WTC11 (cell line): Measurements from ENCODE around the gene CFAP20DC. TPM values are rescaled to one million over a fixed set of nuclear protein-coding genes. Genes with fewer than 3 reads are reported as not detected.

Source experiments
- ATAC-seq: fragments of 200-7000 bp; cut with Tn5 transposase; 2 replicates; pipeline ENCODE4 v1.10.0; 2021; ENCODE audit warnings: mild to moderate bottlenecking, moderate library complexity
- CTCF ChIA-PET: fragments of 300-600 bp; sonication (Branson Sonifier 250); formaldehyde crosslinking; loops from one replicate; lab custom pipeline; 2021; ENCODE audit warnings: antibody characterized with exemption; lab: Charles Lee
- POLR2A ChIA-PET: fragments of 350-600 bp; sonication (Branson Sonifier 250); formaldehyde crosslinking; loops from one replicate; lab custom pipeline; 2021; ENCODE audit warnings: antibody characterized with exemption; lab: Charles Lee
- DNase-seq: peaks from one replicate; pipeline ENCODE4 v3.0.0; 2021; ENCODE audit warnings: low spot score
- H3K27ac Mint-ChIP-seq: 2 replicates; pipeline ENCODE4 v1.8.0; 2021; ENCODE audit warnings: mixed read lengths
- H3K27me3 Mint-ChIP-seq: 2 replicates; pipeline ENCODE4 v1.8.0; 2021; ENCODE audit warnings: low read depth, mild to moderate bottlenecking, moderate library complexity, mixed read lengths
- H3K36me3 Mint-ChIP-seq: 2 replicates; pipeline ENCODE4 v1.8.0; 2021; ENCODE audit warnings: mixed read lengths
- H3K4me1 Mint-ChIP-seq: 2 replicates; pipeline ENCODE4 v1.8.0; 2022; ENCODE audit warnings: mixed read lengths
- H3K4me3 Mint-ChIP-seq: 2 replicates; pipeline ENCODE4 v1.8.0; 2021; ENCODE audit warnings: mild to moderate bottlenecking, moderate library complexity, mixed read lengths
- H3K9me3 Mint-ChIP-seq: 2 replicates; pipeline ENCODE4 v1.8.0; 2021; ENCODE audit warnings: mixed read lengths
- AR ChIP-seq: fragments of 250-450 bp; sonication (Bioruptor Pico); IDR thresholded peaks from 2 replicates; pipeline ENCODE4 v1.9.0; 2021; ENCODE audit warnings: mild to moderate bottlenecking
- ARID4B ChIP-seq: sonication (generic); formaldehyde crosslinking; IDR thresholded peaks from 2 replicates; pipeline ENCODE4 v1.8.0; 2023; ENCODE audit warnings: missing genetic modification reagents, mild to moderate bottlenecking, borderline replicate concordance
- ATF1 ChIP-seq: sonication (generic); formaldehyde crosslinking; IDR thresholded peaks from 2 replicates; pipeline ENCODE4 v1.8.1; 2023; ENCODE audit warnings: mild to moderate bottlenecking, moderate library complexity, missing genetic modification reagents
- CREB1 ChIP-seq: sonication (generic); formaldehyde crosslinking; IDR thresholded peaks from 2 replicates; pipeline ENCODE4 v1.8.0; 2023; ENCODE audit warnings: mild to moderate bottlenecking, missing genetic modification reagents
- E2F5 ChIP-seq: sonication (generic); formaldehyde crosslinking; IDR thresholded peaks from 2 replicates; pipeline ENCODE4 v1.8.1; 2022; ENCODE audit warnings: mild to moderate bottlenecking, moderate library complexity, missing genetic modification reagents
- EMX1 ChIP-seq: fragments of 250-450 bp; sonication (Bioruptor Pico); IDR thresholded peaks from 2 replicates; pipeline ENCODE4 v1.8.0; 2021; ENCODE audit warnings: mild to moderate bottlenecking
- GRHL2 ChIP-seq: fragments of 250-450 bp; sonication (Bioruptor Pico); IDR thresholded peaks from 2 replicates; pipeline ENCODE4 v1.8.0; 2022; ENCODE audit warnings: mild to moderate bottlenecking, moderate library complexity; ENCODE audit not compliant: insufficient replicate concordance, severe bottlenecking
- HMGXB4 ChIP-seq: sonication (generic); formaldehyde crosslinking; IDR thresholded peaks from 2 replicates; pipeline ENCODE4 v1.8.1; 2023; ENCODE audit warnings: mild to moderate bottlenecking, moderate library complexity, missing genetic modification reagents
- IRF2 ChIP-seq: sonication (generic); formaldehyde crosslinking; IDR thresholded peaks from 2 replicates; pipeline ENCODE4 v1.8.0; 2022; ENCODE audit warnings: low read depth, missing genetic modification reagents, borderline replicate concordance
- JAZF1 ChIP-seq: fragments of 250-450 bp; sonication (Bioruptor Pico); IDR thresholded peaks from 2 replicates; pipeline ENCODE4 v1.9.0; 2021; ENCODE audit warnings: moderate library complexity, mild to moderate bottlenecking, inconsistent platforms
- RORB ChIP-seq: fragments of 250-450 bp; sonication (Bioruptor Pico); IDR thresholded peaks from 2 replicates; pipeline ENCODE4 v1.9.0; 2021; ENCODE audit warnings: mild to moderate bottlenecking
- SMAD4 ChIP-seq: sonication (generic); formaldehyde crosslinking; IDR thresholded peaks from 2 replicates; pipeline ENCODE4 v1.8.0; 2022; ENCODE audit warnings: mild to moderate bottlenecking, missing genetic modification reagents
- USF2 ChIP-seq: sonication (generic); formaldehyde crosslinking; IDR thresholded peaks from 2 replicates; pipeline ENCODE4 v1.8.1; 2023; ENCODE audit warnings: mild to moderate bottlenecking, missing genetic modification reagents, moderate library complexity
- ZNF138 ChIP-seq: sonication (generic); formaldehyde crosslinking; conservative IDR thresholded peaks from 2 replicates; pipeline ENCODE4 v1.8.1; 2022; ENCODE audit warnings: mild to moderate bottlenecking, moderate library complexity, missing genetic modification reagents
- ZNF263 ChIP-seq: sonication (generic); formaldehyde crosslinking; IDR thresholded peaks from 2 replicates; pipeline ENCODE4 v1.8.1; 2022; ENCODE audit warnings: low read depth, mild to moderate bottlenecking, moderate library complexity, missing genetic modification reagents
- ZNF396 ChIP-seq: fragments of 250-450 bp; sonication (Bioruptor Pico); IDR thresholded peaks from 2 replicates; pipeline ENCODE4 v1.8.0; 2021; ENCODE audit warnings: mild to moderate bottlenecking, moderate library complexity, borderline replicate concordance
- ZNF512 ChIP-seq: sonication (generic); formaldehyde crosslinking; IDR thresholded peaks from 2 replicates; pipeline ENCODE4 v1.8.1; 2022; ENCODE audit warnings: missing genetic modification reagents, borderline replicate concordance
- total RNA-seq: library from RNA; stranded (reverse); gene quantifications from 3 replicates; pipeline ENCODE4 v1.2.3, GENCODE V29; 2021

CFAP20DC gene
- total RNA-seq, 1 experiment from 2014 or later, result 4.9 TPM

- TF ChIP-seq ARID4B (CRISPR knock-in tag), result no peak
- TF ChIP-seq ZNF512, result no peak
- TF ChIP-seq JAZF1, result no peak
- no peak for TF ChIP-seq USF2
- TF ChIP-seq ZNF138 (CRISPR knock-in tag), result no peak
- no peak for TF ChIP-seq RORB (CRISPR knock-in tag)
- no peak for TF ChIP-seq CREB1 (CRISPR knock-in tag)
- TF ChIP-seq EMX1 (CRISPR knock-in tag), result no peak
- TF ChIP-seq ZNF396 (CRISPR knock-in tag), result no peak
- TF ChIP-seq, all 79 proteins: peak for 0
Observed at GRCh38 chr3:58784888-58785287, 264.9 kb downstream of the CFAP20DC start (continued).

GRCh38 chr3:58784425-58784824 is 265.4 kb downstream of the CFAP20DC start:
- H3K36me3 Mint-ChIP-seq, result peaks cover 20% of the 10 kb centered on the region
- ATAC-seq, result no peak
- peaks cover 22% of the 10 kb centered on the region for H3K9me3 Mint-ChIP-seq

GRCh38 chr3:58783845-58784244 is 266.0 kb downstream of the CFAP20DC start:
- no peak for DNase-seq
- TF ChIP-seq AR, result no peak
- TF ChIP-seq GRHL2 (CRISPR knock-in tag), result no peak
- no peak for TF ChIP-seq SMAD4 (CRISPR knock-in tag)
- no peak for TF ChIP-seq IRF2 (CRISPR knock-in tag)
- no peak for TF ChIP-seq ZNF263

More at GRCh38 chr3:58784425-58784824, 265.4 kb downstream of the CFAP20DC start:
- H3K27me3 Mint-ChIP-seq, result no peaks in the 10 kb centered on the region
- DNase-seq, result no peak
- no peak overlapping the region for H3K27ac Mint-ChIP-seq
- TF ChIP-seq ATF1 (CRISPR knock-in tag) (no peak), E2F5 (no peak), EMX1 (CRISPR knock-in tag) (no peak), HMGXB4 (no peak)
- H3K4me3 Mint-ChIP-seq, result no peak overlapping the region
- CTCF ChIA-PET, result no interaction called here
- POLR2A ChIA-PET, result no interaction called here
- H3K4me1 Mint-ChIP-seq, result peaks cover 26% of the 10 kb centered on the region

More at GRCh38 chr3:58783845-58784244, 266.0 kb downstream of the CFAP20DC start:
- CTCF ChIA-PET, result no interaction called here
- ATAC-seq, result no peak; the same call in 1 of the 2 replicates
- Mint-ChIP-seq H3K4me3 (no peak overlapping the region), H3K9me3 (peaks cover 28% of the 10 kb centered on the region), H3K27ac (no peak overlapping the region), H3K4me1 (peaks cover 20% of the 10 kb centered on the region), H3K36me3 (peaks cover 25% of the 10 kb centered on the region), H3K27me3 (no peaks in the 10 kb centered on the region)
- POLR2A ChIA-PET, result no interaction called here
